ENCODE results near the gene USP53.

The USP53 gene

GRCh38 chr4:119286377-119287002 lies 74.0 kb downstream of the USP53 start:
- no peak overlapping the region for H3K4me3 ChIP-seq (ENCODE audit: low read depth, low read length)
- peak; percentile 24; the same call in 1 of the 2 replicates for TF ChIP-seq CTCF (IDR thresholded peaks at IDR 0.05; ENCODE audit: borderline replicate concordance, insufficient read depth, low read depth, low read length)

GRCh38 chr4:119289313-119289712 lies 76.8 kb downstream of the USP53 start:
- H3K4me3 ChIP-seq (ENCODE audit: low read depth, low read length), result no peak overlapping the region
- no peak for TF ChIP-seq CTCF (IDR thresholded peaks at IDR 0.05; ENCODE audit: borderline replicate concordance, insufficient read depth, low read depth, low read length)

GRCh38 chr4:119290598-119290997 lies 78.1 kb downstream of the USP53 start:
- no peak for TF ChIP-seq CTCF (IDR thresholded peaks at IDR 0.05; ENCODE audit: borderline replicate concordance, insufficient read depth, low read depth, low read length)
- H3K4me3 ChIP-seq (ENCODE audit: low read depth, low read length), result no peak overlapping the region

GRCh38 chr4:119296356-119296755 lies 83.8 kb downstream of the USP53 start:
- TF ChIP-seq CTCF (IDR thresholded peaks at IDR 0.05; ENCODE audit: borderline replicate concordance, insufficient read depth, low read depth, low read length), result no peak
- H3K4me3 ChIP-seq (ENCODE audit: low read depth, low read length), result no peak overlapping the region

- no peak for TF ChIP-seq CTCF (IDR thresholded peaks at IDR 0.05; ENCODE audit: borderline replicate concordance, insufficient read depth, low read depth, low read length)
- no peak overlapping the region for H3K4me3 ChIP-seq (ENCODE audit: low read depth, low read length)
These were observed 85.3 kb downstream of the USP53 start for GRCh38 chr4:119297795-119298194.

- H3K4me3 ChIP-seq (ENCODE audit: low read depth, low read length), result peak overlapping the region; percentile 82
- TF ChIP-seq CTCF (IDR thresholded peaks at IDR 0.05; ENCODE audit: borderline replicate concordance, insufficient read depth, low read depth, low read length), result no peak
These were observed 86.8 kb downstream of the USP53 start for GRCh38 chr4:119299260-119299671.

- H3K4me3 ChIP-seq (ENCODE audit: low read depth, low read length), result peak overlapping the region; percentile 82
- no peak for TF ChIP-seq CTCF (IDR thresholded peaks at IDR 0.05; ENCODE audit: borderline replicate concordance, insufficient read depth, low read depth, low read length)
These were observed 87.2 kb downstream of the USP53 start for GRCh38 chr4:119299741-119300100.

Data from GM12875 (cell line).